HFFc6 (cell line): ENCODE data around the gene LAMA2. TPM values are rescaled to one million over a fixed set of nuclear protein-coding genes. Genes with fewer than 3 reads are reported as not detected.

Source experiments
- DNase-seq: peaks from one replicate; pipeline ENCODE4 v3.0.0-alpha.2; 2018
- H3K27ac Mint-ChIP-seq: 2 replicates; pipeline ENCODE4 v1.8.0; 2020; ENCODE audit warnings: mild to moderate bottlenecking, mixed read lengths
- H3K27me3 Mint-ChIP-seq: 2 replicates; pipeline ENCODE4 v1.8.0; 2021; ENCODE audit warnings: mild to moderate bottlenecking, moderate library complexity, mixed read lengths; ENCODE audit not compliant: insufficient read depth
- H3K36me3 Mint-ChIP-seq: 2 replicates; pipeline ENCODE4 v1.8.0; 2021; ENCODE audit warnings: low read depth, mixed read lengths
- H3K4me1 Mint-ChIP-seq: 2 replicates; pipeline ENCODE4 v1.8.0; 2020; ENCODE audit warnings: low read depth, mixed read lengths
- H3K4me3 Mint-ChIP-seq: 2 replicates; pipeline ENCODE4 v1.8.0; 2020; ENCODE audit warnings: mild to moderate bottlenecking, moderate library complexity, mixed read lengths
- H3K9me3 Mint-ChIP-seq: 2 replicates; pipeline ENCODE4 v1.8.0; 2020; ENCODE audit warnings: mild to moderate bottlenecking, mixed read lengths
- total RNA-seq, 6 experiments: library from RNA; stranded (reverse); fragmentation: NEBNext Ultra II Directional; extraction: Animal tissue kit (Norgen Biotek cat#: 25700); gene quantifications; 2 replicates in 1 of 6; 3 replicates in 5 of 6; pipeline ENCODE4 v1.2.3, GENCODE V29; 2021
- TF ChIP-seq, protein P1 (sequence below): fragments of 200-600 bp; sonication (generic); IDR thresholded peaks from 2 replicates; pipeline ENCODE4 v1.5.0; 2021; ENCODE audit warnings: antibody characterized with exemption, mild to moderate bottlenecking

The LAMA2 gene
- total RNA-seq, 6 experiments from 2014 or later: 8.2 to 14.3 (median 10.5) TPM

- H3K9me3 Mint-ChIP-seq: no peaks in the 10 kb centered on the region
- TF ChIP-seq, protein P1, sequence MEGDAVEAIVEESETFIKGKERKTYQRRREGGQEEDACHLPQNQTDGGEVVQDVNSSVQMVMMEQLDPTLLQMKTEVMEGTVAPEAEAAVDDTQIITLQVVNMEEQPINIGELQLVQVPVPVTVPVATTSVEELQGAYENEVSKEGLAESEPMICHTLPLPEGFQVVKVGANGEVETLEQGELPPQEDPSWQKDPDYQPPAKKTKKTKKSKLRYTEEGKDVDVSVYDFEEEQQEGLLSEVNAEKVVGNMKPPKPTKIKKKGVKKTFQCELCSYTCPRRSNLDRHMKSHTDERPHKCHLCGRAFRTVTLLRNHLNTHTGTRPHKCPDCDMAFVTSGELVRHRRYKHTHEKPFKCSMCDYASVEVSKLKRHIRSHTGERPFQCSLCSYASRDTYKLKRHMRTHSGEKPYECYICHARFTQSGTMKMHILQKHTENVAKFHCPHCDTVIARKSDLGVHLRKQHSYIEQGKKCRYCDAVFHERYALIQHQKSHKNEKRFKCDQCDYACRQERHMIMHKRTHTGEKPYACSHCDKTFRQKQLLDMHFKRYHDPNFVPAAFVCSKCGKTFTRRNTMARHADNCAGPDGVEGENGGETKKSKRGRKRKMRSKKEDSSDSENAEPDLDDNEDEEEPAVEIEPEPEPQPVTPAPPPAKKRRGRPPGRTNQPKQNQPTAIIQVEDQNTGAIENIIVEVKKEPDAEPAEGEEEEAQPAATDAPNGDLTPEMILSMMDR: no peak
- peaks cover 35% of the 10 kb centered on the region for H3K36me3 Mint-ChIP-seq
- H3K4me3 Mint-ChIP-seq: no peak overlapping the region
- peaks cover 1% of the 10 kb centered on the region; the same call in 1 of the 2 replicates for H3K27me3 Mint-ChIP-seq
- H3K4me1 Mint-ChIP-seq: peaks cover 95% of the 10 kb centered on the region
- no peak for DNase-seq
- H3K27ac Mint-ChIP-seq: peak overlapping the region; percentile 79; the same call in 1 of the 2 replicates
Measured at GRCh38 chr6:129494586-129494985, 611.6 kb downstream of the LAMA2 start.

DNA sequence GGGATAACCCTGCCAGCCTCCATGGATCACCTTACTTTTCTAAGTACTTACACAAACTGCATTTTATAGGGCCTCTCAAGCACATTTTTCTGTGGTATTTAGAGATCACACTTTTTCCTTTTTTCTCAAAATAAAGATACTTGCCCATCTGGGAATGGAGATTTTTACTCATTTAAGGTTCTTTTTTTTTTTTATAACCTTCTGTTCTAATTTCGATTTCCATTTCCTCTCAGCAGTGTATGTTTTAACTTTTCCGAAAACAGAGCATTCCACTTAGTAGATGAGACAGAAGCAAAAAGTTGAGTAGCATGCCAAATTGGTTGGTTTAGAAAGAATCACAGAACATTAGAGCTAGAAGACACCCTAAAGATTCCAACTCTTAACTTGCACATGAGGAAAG, 612.7 kb downstream of the LAMA2 start:
- Mint-ChIP-seq H3K9me3 (no peaks in the 10 kb centered on the region), H3K36me3 (peaks cover 35% of the 10 kb centered on the region), H3K4me1 (peaks cover 95% of the 10 kb centered on the region), H3K27me3 (peaks cover 1% of the 10 kb centered on the region; the same call in 1 of the 2 replicates), H3K27ac (peak overlapping the region; percentile 37), H3K4me3 (no peak overlapping the region)
- TF ChIP-seq, protein P1: no peak
- DNase-seq: no peak

GRCh38 chr6:129497481-129498441, 614.8 kb downstream of the LAMA2 start:
- H3K27ac Mint-ChIP-seq: peak overlapping the region; percentile 88
- H3K27me3 Mint-ChIP-seq: peaks cover 1% of the 10 kb centered on the region; the same call in 1 of the 2 replicates
- DNase-seq: peak; percentile 76
- H3K4me1 Mint-ChIP-seq: peaks cover 95% of the 10 kb centered on the region
- peak overlapping the region; percentile 79 for H3K4me3 Mint-ChIP-seq
- TF ChIP-seq, protein P1: no peak
- no peaks in the 10 kb centered on the region for H3K9me3 Mint-ChIP-seq
- peaks cover 30% of the 10 kb centered on the region for H3K36me3 Mint-ChIP-seq

- Mint-ChIP-seq H3K9me3 (no peaks in the 10 kb centered on the region), H3K27me3 (peaks cover 1% of the 10 kb centered on the region; the same call in 1 of the 2 replicates), H3K4me3 (peak overlapping the region; percentile 79), H3K27ac (peak overlapping the region; percentile 88), H3K36me3 (peaks cover 26% of the 10 kb centered on the region), H3K4me1 (peaks cover 94% of the 10 kb centered on the region)
- peak; percentile 81 for DNase-seq
- TF ChIP-seq, protein P1: no peak
Measured at GRCh38 chr6:129498541-129498940, 615.6 kb downstream of the LAMA2 start.

DNA sequence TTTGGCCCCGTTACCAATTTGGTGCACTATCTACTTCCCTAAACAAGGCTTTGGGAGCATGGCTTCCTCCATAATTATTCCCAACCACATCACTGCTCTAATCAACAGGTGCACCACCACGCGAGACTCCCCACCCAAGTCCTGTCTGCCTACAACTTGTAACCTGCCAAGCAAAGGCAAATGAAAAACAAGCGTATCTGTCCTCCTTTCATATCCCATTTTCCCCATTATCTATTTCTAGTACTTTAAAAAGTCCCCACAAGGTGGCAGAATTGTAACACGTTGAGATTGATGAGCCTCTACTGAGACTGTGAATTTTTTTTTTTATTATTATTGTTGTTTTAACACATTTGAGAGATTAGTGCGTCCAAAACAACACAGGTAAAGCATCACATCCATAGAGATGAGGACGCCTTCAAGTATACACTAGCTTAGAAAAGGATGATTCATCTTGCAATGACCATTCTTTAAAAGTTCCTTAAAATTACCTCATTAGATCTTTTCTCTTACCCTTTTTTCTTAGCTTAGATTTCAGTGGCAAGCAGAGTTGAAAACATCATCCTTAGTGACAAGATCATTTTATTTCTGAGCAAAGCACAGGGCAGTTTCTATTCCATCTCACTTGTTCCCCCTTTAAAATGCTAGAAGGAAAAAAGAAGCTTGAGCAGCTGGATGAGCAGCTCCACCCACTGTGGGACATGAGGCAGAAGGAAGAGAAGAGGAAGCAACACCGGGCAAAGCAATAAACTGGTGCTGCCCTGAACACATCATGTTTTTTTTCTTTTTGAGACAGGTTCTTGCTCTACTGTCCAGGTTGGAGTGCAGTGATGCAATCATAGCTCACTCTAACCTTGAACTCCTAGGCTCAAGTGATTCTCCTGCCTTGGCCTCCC, 616.3 kb downstream of the LAMA2 start:
- H3K4me3 Mint-ChIP-seq: peak overlapping the region; percentile 79
- DNase-seq: peak; percentile 62
- H3K27ac Mint-ChIP-seq: peak overlapping the region; percentile 88
- H3K4me1 Mint-ChIP-seq: peaks cover 87% of the 10 kb centered on the region
- TF ChIP-seq, protein P1: peak; percentile 89
- H3K9me3 Mint-ChIP-seq: no peaks in the 10 kb centered on the region
- H3K27me3 Mint-ChIP-seq: peaks cover 1% of the 10 kb centered on the region; the same call in 1 of the 2 replicates
- H3K36me3 Mint-ChIP-seq: peaks cover 22% of the 10 kb centered on the region
